Ecto neural progenitor cell (in vitro differentiated cells): Measurements from ENCODE around the gene GEMIN4.
"Not testable (repeated sequence)": the region's sequence is repeated elsewhere in the genome, so short reads cannot be mapped to it uniquely, and the experiment has no call there.

Experiments
- DNase-seq: peaks from one replicate; pipeline ENCODE4 v3.0.0-alpha.2; 2018; ENCODE audit warnings: low spot score

Gene GEMIN4

GRCh38 chr17:778096-778495 lies 26.0 kb upstream of the GEMIN4 start:
- no peak for DNase-seq

- no peak for DNase-seq
These were observed 22.2 kb upstream of the GEMIN4 start for GRCh38 chr17:774313-774584.

- DNase-seq = no peak
These were observed 21.6 kb upstream of the GEMIN4 start for GRCh38 chr17:773467-774312.

- DNase-seq = no peak
These were observed 21.0 kb upstream of the GEMIN4 start for GRCh38 chr17:773016-773415.

- no peak for DNase-seq
These were observed 15.0 kb upstream of the GEMIN4 start for GRCh38 chr17:767076-767475.

- no peak for DNase-seq
These were observed 8.3 kb upstream of the GEMIN4 start for GRCh38 chr17:760371-760770.

GRCh38 chr17:759964-760363 lies 7.9 kb upstream of the GEMIN4 start:
- DNase-seq = no peak

- not testable (repeated sequence) for DNase-seq
These were observed 4.0 kb upstream of the GEMIN4 start for GRCh38 chr17:756010-756567.

- not testable (repeated sequence) for DNase-seq
These were observed 3.4 kb upstream of the GEMIN4 start for GRCh38 chr17:755319-755961.

GRCh38 chr17:753418-753817 lies 1.4 kb upstream of the GEMIN4 start:
- DNase-seq = no peak

GRCh38 chr17:752620-753219 lies 656 bp upstream of the GEMIN4 start:
- no peak for DNase-seq

GRCh38 chr17:751269-752001 lies 629 bp downstream of the GEMIN4 start:
- DNase-seq = peak; percentile 59

- DNase-seq = no peak
These were observed 1.5 kb downstream of the GEMIN4 start for GRCh38 chr17:750431-751037.

- DNase-seq = not testable (repeated sequence)
These were observed 2.7 kb downstream of the GEMIN4 start for GRCh38 chr17:749359-749758.

- DNase-seq = not testable (repeated sequence)
These were observed 3.5 kb downstream of the GEMIN4 start for GRCh38 chr17:748604-749003.

- DNase-seq = no peak
These were observed 5.1 kb downstream of the GEMIN4 start for GRCh38 chr17:746783-747629.

GRCh38 chr17:746181-746580 lies 5.9 kb downstream of the GEMIN4 start:
- DNase-seq = no peak

- no peak for DNase-seq
These were observed 6.7 kb downstream of the GEMIN4 start for GRCh38 chr17:745406-745805.

- DNase-seq = no peak
These were observed 7.1 kb downstream of the GEMIN4 start for GRCh38 chr17:744937-745336.

GRCh38 chr17:743139-743538 lies 8.9 kb downstream of the GEMIN4 start:
- no peak for DNase-seq
